MCF 10A (cell line): Measurements from ENCODE around the gene PRKG1. TPM values are rescaled to one million over a fixed set of nuclear protein-coding genes. Genes with fewer than 3 reads are reported as not detected.

Experiments
- BruUV-seq: library from RNA; stranded (reverse); fragments of 400-500 nt; replicated peaks from 2 replicates; lab custom pipeline; 2021; lab: Mats Ljungman, UMichigan
- CTCF ChIA-PET: fragments of 300-600 bp; sonication (Branson Sonifier 250); formaldehyde crosslinking; extraction: SDS; loops from one replicate; lab custom pipeline; 2021; ENCODE audit warnings: antibody characterized with exemption, inconsistent platforms; lab: Yijun Ruan, JAX
- POLR2A ChIA-PET: fragments of 300-600, 350-650 bp; sonication (Branson Sonifier 250); formaldehyde crosslinking; extraction: SDS; loops from one replicate; lab custom pipeline; 2020; ENCODE audit warnings: antibody characterized with exemption, inconsistent platforms; lab: Yijun Ruan, JAX
- DNase-seq: peaks from one replicate; pipeline ENCODE4 v3.0.0-alpha.2; 2018; ENCODE audit not compliant: unreplicated experiment
- H3K27ac Mint-ChIP-seq: one replicate; pipeline ENCODE4 v1.8.0; 2022; ENCODE audit warnings: mild to moderate bottlenecking, low read depth, mixed read lengths; ENCODE audit not compliant: unreplicated experiment
- H3K27me3 Mint-ChIP-seq: one replicate; pipeline ENCODE4 v1.8.0; 2022; ENCODE audit warnings: mixed read lengths; ENCODE audit not compliant: insufficient read depth, unreplicated experiment
- H3K36me3 Mint-ChIP-seq: one replicate; pipeline ENCODE4 v1.8.0; 2022; ENCODE audit warnings: mild to moderate bottlenecking, moderate library complexity, mixed read lengths; ENCODE audit not compliant: insufficient read depth, unreplicated experiment
- H3K4me1 Mint-ChIP-seq: one replicate; pipeline ENCODE4 v1.8.0; 2022; ENCODE audit warnings: mixed read lengths; ENCODE audit not compliant: insufficient read depth, unreplicated experiment
- H3K4me3 Mint-ChIP-seq: one replicate; pipeline ENCODE4 v1.8.0; 2022; ENCODE audit warnings: mild to moderate bottlenecking, moderate library complexity, mixed read lengths; ENCODE audit not compliant: unreplicated experiment
- H3K9me3 Mint-ChIP-seq: one replicate; pipeline ENCODE4 v1.8.0; 2022; ENCODE audit warnings: mixed read lengths; ENCODE audit not compliant: unreplicated experiment
- CTCF ChIP-seq: fragments of 200-600 bp; IDR thresholded peaks from one replicate; pipeline ENCODE4 v1.8.0; 2022; ENCODE audit warnings: antibody characterized with exemption, mild to moderate bottlenecking; ENCODE audit not compliant: unreplicated experiment
- intact Hi-C: fragments of 100-400 bp; cut with micrococcal nuclease; formaldehyde crosslinking; loops from 2 replicates; pipeline ENCODE4 v1.14.1; 2022
- total RNA-seq: library from RNA; stranded (reverse); gene quantifications from 2 replicates; pipeline ENCODE4 v1.2.3, GENCODE V29; 2022

PRKG1 gene
- total RNA-seq, 1 experiment from 2014 or later: 0.09 TPM

- BruUV-seq: no TSS peak
- POLR2A ChIA-PET: interaction anchor here (0.9 to 6.4 kb wide), 8 partner anchors 94 to 252 kb away, joined by 3 to 86 read pairs (median 6); no protein-coding TSS in a partner anchor
- intact Hi-C loops: loop anchor here (1.0 kb wide), 3 partner anchors 139 to 252 kb away; no protein-coding TSS in a partner anchor
These were observed 1240.7 kb downstream of the PRKG1 start for GRCh38 chr10:52314822-52315552.

GRCh38 chr10:52316001-52316400, 1241.7 kb downstream of the PRKG1 start:
- H3K36me3 Mint-ChIP-seq: peaks cover 56% of the 10 kb centered on the region
- DNase-seq: peak; percentile 23
- ChIA-PET POLR2A (interaction anchor here (0.6 to 6.4 kb wide), 8 partner anchors 12 to 173 kb away, joined by 3 to 86 read pairs (median 8); no protein-coding TSS in a partner anchor), CTCF (interaction anchor here (0.6 to 13.2 kb wide), 16 partner anchors 9 to 1668 kb away, joined by 3 to 389 read pairs (median 4); no protein-coding TSS in a partner anchor)
- no peaks in the 10 kb centered on the region for H3K27me3 Mint-ChIP-seq
- H3K4me3 Mint-ChIP-seq: peak overlapping the region; percentile 91
- peaks cover 27% of the 10 kb centered on the region for H3K4me1 Mint-ChIP-seq
- intact Hi-C loops: no loop called here
- peak overlapping the region; percentile 93 for H3K27ac Mint-ChIP-seq
- BruUV-seq: no TSS peak
- TF ChIP-seq CTCF: no peak
- H3K9me3 Mint-ChIP-seq: no peaks in the 10 kb centered on the region

More at GRCh38 chr10:52314822-52315552, 1240.7 kb downstream of the PRKG1 start:
- Mint-ChIP-seq H3K27ac (peak overlapping the region; percentile 93), H3K9me3 (no peaks in the 10 kb centered on the region), H3K4me1 (peaks cover 27% of the 10 kb centered on the region), H3K27me3 (no peaks in the 10 kb centered on the region), H3K36me3 (peaks cover 48% of the 10 kb centered on the region), H3K4me3 (peak overlapping the region; percentile 91)
- DNase-seq: no peak
- CTCF ChIA-PET: interaction anchor here (0.5 to 13.2 kb wide), 29 partner anchors 8 to 1928 kb away, joined by 3 to 389 read pairs (median 4); no protein-coding TSS in a partner anchor
- TF ChIP-seq CTCF: no peak

GRCh38 chr10:52316500-52316899, 1242.2 kb downstream of the PRKG1 start:
- POLR2A ChIA-PET: interaction anchor here (1.0 to 6.4 kb wide), 9 partner anchors 11 to 172 kb away, joined by 3 to 86 read pairs (median 9); no protein-coding TSS in a partner anchor
- peak overlapping the region; percentile 93 for H3K27ac Mint-ChIP-seq
- H3K27me3 Mint-ChIP-seq: no peaks in the 10 kb centered on the region
- DNase-seq: no peak
- no peaks in the 10 kb centered on the region for H3K9me3 Mint-ChIP-seq
- CTCF ChIA-PET: interaction anchor here (0.6 to 13.2 kb wide), 9 partner anchors 9 to 1669 kb away, joined by 3 to 389 read pairs (median 4); no protein-coding TSS in a partner anchor
- BruUV-seq: no TSS peak
- peaks cover 27% of the 10 kb centered on the region for H3K4me1 Mint-ChIP-seq
- peaks cover 56% of the 10 kb centered on the region for H3K36me3 Mint-ChIP-seq
- TF ChIP-seq CTCF: no peak
- intact Hi-C loops: no loop called here
- peak overlapping the region; percentile 91 for H3K4me3 Mint-ChIP-seq
